Right lobe of liver (tissue), 4 donors: ENCODE results near the gene C6orf52.

Experiments used
- CTCF ChIP-seq, 4 donors: fragments of 200-600 bp in 3 of 4; fragments of 450-650 bp in 1 of 4; IDR thresholded peaks; one replicate each; pipeline versions ENCODE4 v1.5.1 to v1.8.0; 2016 to 2022; ENCODE audit warnings: antibody characterized with exemption in 4 of 4, mild to moderate bottlenecking in 2 of 4
- POLR2A ChIP-seq: fragments of 450-650 bp; IDR thresholded peaks from one replicate; pipeline ENCODE4 v1.6.1; 2017; ENCODE audit warnings: antibody characterized with exemption, mild to moderate bottlenecking
- donor health status: DM: no; HTN: no; CAD: no.
- donor health status: DM: no; HTN: no; CAD: no.
- donor health status: DM: no; HTN: yes; CAD: no.

GRCh38 chr6:10659699-10660348, 34.6 kb downstream of the C6orf52 start:
- TF ChIP-seq POLR2A (no peak), CTCF (IDR thresholded peaks at IDR 0.05) (no peak)
